GM23248 (cell line): Measurements from ENCODE around the gene PKD1L1. TPM values are rescaled to one million over a fixed set of nuclear protein-coding genes. Genes with fewer than 3 reads are reported as not detected.

Source experiments
- DNase-seq: peaks from one replicate; pipeline ENCODE4 v3.0.0-alpha.2; 2015
- H2AFZ ChIP-seq: fragments of 200-600 bp; sonication (generic); 2 replicates; pipeline ENCODE4 v1.6.1; 2016; ENCODE audit warnings: antibody characterized with exemption
- H3F3A ChIP-seq: fragments of 200-600 bp; sonication (generic); 2 replicates; pipeline ENCODE4 v1.6.1; 2016; ENCODE audit warnings: mild to moderate bottlenecking, antibody characterized with exemption, mixed run types; ENCODE audit not compliant: insufficient read depth
- H3K27ac ChIP-seq: fragments of 200-600 bp; sonication (generic); 2 replicates; pipeline ENCODE4 v1.5.1; 2016; ENCODE audit warnings: mild to moderate bottlenecking
- H3K27me3 ChIP-seq: fragments of 200-600 bp; sonication (generic); replicated peaks from 2 replicates; pipeline ENCODE4 v1.6.1; 2016; ENCODE audit warnings: mild to moderate bottlenecking; ENCODE audit not compliant: insufficient read depth
- H3K36me3 ChIP-seq: fragments of 200-600 bp; sonication (generic); 2 replicates; pipeline ENCODE4 v1.6.1; 2016; ENCODE audit warnings: low read depth, mild to moderate bottlenecking
- H3K4me1 ChIP-seq: fragments of 200-600 bp; sonication (generic); 2 replicates; pipeline ENCODE4 v1.6.1; 2016; ENCODE audit warnings: mild to moderate bottlenecking; ENCODE audit not compliant: insufficient read depth
- H3K4me2 ChIP-seq: fragments of 200-600 bp; sonication (generic); one replicate; pipeline ENCODE4 v1.6.1; 2016; ENCODE audit warnings: mild to moderate bottlenecking; ENCODE audit not compliant: unreplicated experiment
- H3K4me3 ChIP-seq: fragments of 200-600 bp; sonication (generic); 2 replicates; pipeline ENCODE4 v1.5.1; 2016; ENCODE audit warnings: mild to moderate bottlenecking
- H3K79me2 ChIP-seq: fragments of 200-600 bp; sonication (generic); 2 replicates; pipeline ENCODE4 v1.6.1; 2016; ENCODE audit warnings: mild to moderate bottlenecking; ENCODE audit not compliant: insufficient read depth
- H3K9ac ChIP-seq: fragments of 200-600 bp; sonication (generic); 2 replicates; pipeline ENCODE4 v1.6.1; 2016; ENCODE audit warnings: mild to moderate bottlenecking
- H3K9me2 ChIP-seq: fragments of 200-600 bp; sonication (generic); 2 replicates; pipeline ENCODE4 v1.6.1; 2016; ENCODE audit warnings: mixed run types, mild to moderate bottlenecking, moderate library complexity; ENCODE audit not compliant: insufficient read depth
- H3K9me3 ChIP-seq: fragments of 200-600 bp; sonication (generic); one replicate; pipeline ENCODE4 v1.6.1; 2017; ENCODE audit warnings: low read depth
- H4K20me1 ChIP-seq: fragments of 200-600 bp; sonication (generic); 2 replicates; pipeline ENCODE4 v1.6.0; 2016; ENCODE audit not compliant: insufficient read depth
- EZH2 ChIP-seq: fragments of 200-600 bp; sonication (generic); IDR thresholded peaks from 2 replicates; pipeline ENCODE4 v1.6.1; 2018; ENCODE audit warnings: antibody characterized with exemption, mild to moderate bottlenecking; ENCODE audit not compliant: insufficient read depth, poor library complexity, severe bottlenecking
- EZH2phosphoT487 ChIP-seq: fragments of 200-600 bp; sonication (generic); IDR thresholded peaks from 2 replicates; pipeline ENCODE4 v1.6.1; 2018; ENCODE audit warnings: antibody characterized with exemption, moderate library complexity, mild to moderate bottlenecking, low read depth; ENCODE audit not compliant: insufficient read depth
- WGBS, 2 experiments: methylation state at CpG; one replicate each; pipeline ENCODE4 v1.1.6; 2015 to 2017; ENCODE audit warnings: low lambda C conversion rate in 2 of 2, low coverage in 1 of 2; ENCODE audit errors: missing lambda C conversion rate in 2 of 2; 5-methylcytosine and 5-hydroxymethylcytosine counted together
- in situ Hi-C: fragments of 300-500 bp; cut with MboI; formaldehyde crosslinking; loops from 2 replicates; pipeline ENCODE4 v1.15.0; 2020
- polyA plus RNA-seq: library from polyadenylated mRNA; unstranded; fragments of >200 nt; fragmentation: Nextera tagmentation; extraction: Ambion mirVana; gene quantifications from 2 replicates; pipeline ENCODE4 v1.2.1, GENCODE V29; 2016
- total RNA-seq: library from RNA; depleted of rRNA; stranded (reverse); fragments of >200 nt; shearing (Covaris generic); gene quantifications from 2 replicates; pipeline ENCODE4 v1.2.3, GENCODE V29; 2014

Gene PKD1L1
- total and polyA plus RNA-seq, 2 experiments from 2014 or later: 0.06 to 0.11 TPM

DNA sequence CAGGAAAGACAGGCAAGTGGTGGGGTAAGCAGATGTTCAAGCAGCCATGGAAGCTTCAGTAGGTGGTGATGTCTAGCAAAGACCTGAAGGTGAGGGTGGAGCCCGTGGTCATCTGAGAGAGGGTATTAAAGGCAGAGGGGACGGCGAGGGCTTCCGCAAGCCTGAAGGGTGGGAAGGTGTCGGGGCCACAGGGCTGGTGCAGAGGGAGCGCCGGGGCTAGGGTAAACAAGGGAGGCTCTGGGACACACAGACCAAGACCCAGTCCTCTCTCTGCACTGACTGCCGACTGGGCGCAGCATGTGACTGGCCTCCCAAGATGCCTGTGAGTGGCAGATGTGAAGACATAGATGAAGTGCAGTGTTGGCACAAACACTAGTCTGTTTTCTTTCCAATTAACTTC lies 132.4 kb downstream of the PKD1L1 start:
- DNase-seq: no peak
- no peak overlapping the region for H2AFZ ChIP-seq
- TF ChIP-seq EZH2phosphoT487 (no peak), EZH2 (no peak)
- no peak overlapping the region for H3K4me3 ChIP-seq
- H3K27ac ChIP-seq: no peak overlapping the region
- H3K4me1 ChIP-seq: peaks cover 12% of the 10 kb centered on the region; the same call in 1 of the 2 replicates
- WGBS, 2 experiments: 97 to 99% methylated on average over 9 of the region's 9 CpGs
- H3K36me3 ChIP-seq: no peaks in the 10 kb centered on the region
- H3K4me2 ChIP-seq: no peak overlapping the region
- H3K79me2 ChIP-seq: no peaks in the 10 kb centered on the region
- H3K9ac ChIP-seq: no peak overlapping the region
- H3K9me2 ChIP-seq: no peaks in the 10 kb centered on the region
- H3K27me3 ChIP-seq: no peaks in the 10 kb centered on the region
- in situ Hi-C loops: loop anchor here (10.0 to 25.0 kb wide), 2 partner anchors 381 to 1929 kb away; partner anchors contain the start of gene IGFBP1
- H4K20me1 ChIP-seq: no peaks in the 10 kb centered on the region
- H3K9me3 ChIP-seq: no peaks in the 10 kb centered on the region
- 0 out of 2 replicates have a peak, but pooled peaks cover 10% of the 10 kb centered on the region for H3F3A ChIP-seq

DNA sequence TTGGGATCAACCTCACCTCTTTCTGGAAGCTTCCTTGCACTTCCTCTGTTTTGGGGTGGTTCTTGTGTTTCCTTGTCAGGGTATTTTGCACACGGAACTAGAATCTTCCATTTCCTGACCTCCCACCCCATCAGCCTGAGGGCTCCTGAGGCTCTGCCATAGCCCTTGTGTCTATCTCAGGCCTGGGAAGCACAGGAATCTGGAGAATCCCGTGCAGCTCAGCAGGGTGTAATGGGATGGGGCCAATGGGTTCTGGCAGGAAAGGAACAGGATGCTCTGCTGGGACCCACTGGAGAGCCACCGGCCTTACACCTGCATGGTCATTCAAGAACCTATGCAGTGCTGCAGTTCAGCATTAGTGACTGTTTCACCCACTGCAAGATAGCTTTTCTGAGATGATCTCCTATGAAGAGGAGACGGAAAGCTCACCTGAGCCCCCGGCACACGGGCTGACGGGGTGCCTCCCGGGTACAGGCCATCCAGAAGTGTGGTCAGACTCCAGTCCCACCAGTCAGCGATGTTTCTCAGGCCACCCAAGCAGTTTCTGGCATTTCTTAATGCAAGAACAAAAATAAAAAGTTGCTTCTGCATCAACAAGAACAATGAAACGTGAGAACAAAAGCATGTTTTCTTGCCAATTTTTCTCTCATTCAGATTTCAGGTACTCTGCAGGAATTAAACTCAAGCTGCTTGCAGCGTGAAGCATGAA lies 133.2 kb downstream of the PKD1L1 start:
- WGBS, 2 experiments: 84 to 85% methylated on average over 11 of the region's 11 CpGs
- Histone ChIP-seq H3K27me3 (no peaks in the 10 kb centered on the region), H3K79me2 (no peaks in the 10 kb centered on the region), H3K4me3 (no peak overlapping the region), H3K27ac (no peak overlapping the region), H3K9ac (no peak overlapping the region), H3K4me2 (no peak overlapping the region), H2AFZ (no peak overlapping the region), H4K20me1 (no peaks in the 10 kb centered on the region), H3K4me1 (peaks cover 12% of the 10 kb centered on the region; the same call in 1 of the 2 replicates), H3K36me3 (no peaks in the 10 kb centered on the region), H3K9me3 (no peaks in the 10 kb centered on the region), H3K9me2 (no peaks in the 10 kb centered on the region), H3F3A (0 out of 2 replicates have a peak, but pooled peaks cover 10% of the 10 kb centered on the region)
- no peak for DNase-seq
- in situ Hi-C loops: loop anchor here (10.0 to 25.0 kb wide), 2 partner anchors 380 to 1928 kb away; partner anchors contain the start of gene IGFBP1
- TF ChIP-seq EZH2phosphoT487: no peak
- TF ChIP-seq EZH2: no peak

DNA sequence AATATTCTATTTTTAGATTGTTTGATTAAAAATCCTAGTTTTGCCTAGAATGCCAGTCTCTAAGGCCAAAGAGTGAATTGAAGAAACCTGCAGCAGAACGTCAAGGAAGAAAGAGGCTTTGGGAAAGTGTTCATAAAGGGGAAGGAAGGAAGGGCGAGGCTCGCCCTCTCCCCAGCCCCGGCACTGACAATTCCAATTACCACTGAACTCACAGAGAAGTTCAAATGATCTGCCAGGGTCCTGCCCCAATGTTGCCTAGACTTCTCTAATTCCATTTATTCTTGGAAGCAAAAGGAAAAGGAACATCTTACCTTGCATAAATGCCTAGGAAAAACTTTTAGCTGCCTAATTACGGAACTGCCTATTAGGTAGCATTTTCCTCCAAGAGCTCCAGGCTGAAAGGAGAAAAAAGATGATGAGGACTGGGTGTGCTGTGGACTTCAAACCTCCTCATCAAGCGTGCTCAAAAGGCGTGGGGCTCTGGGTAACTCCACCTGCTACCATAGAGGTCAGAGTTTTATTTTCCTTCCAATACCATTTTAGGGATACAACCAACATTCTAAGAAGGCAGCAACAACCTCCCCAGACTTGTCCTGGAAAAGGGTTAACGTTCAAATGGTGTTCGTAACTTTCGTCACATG lies 134.5 kb downstream of the PKD1L1 start:
- H3K27me3 ChIP-seq: no peaks in the 10 kb centered on the region
- no peak overlapping the region for H3K4me3 ChIP-seq
- no peaks in the 10 kb centered on the region for H3K36me3 ChIP-seq
- H3K9me3 ChIP-seq: no peaks in the 10 kb centered on the region
- 97 to 98% methylated on average over 10 of the region's 10 CpGs for WGBS, 2 experiments
- H2AFZ ChIP-seq: no peak overlapping the region
- no peaks in the 10 kb centered on the region for H3K79me2 ChIP-seq
- no peak overlapping the region for H3K4me2 ChIP-seq
- no peak overlapping the region for H3K9ac ChIP-seq
- H3K4me1 ChIP-seq: peaks cover 12% of the 10 kb centered on the region; the same call in 1 of the 2 replicates
- TF ChIP-seq EZH2: no peak
- no peak for TF ChIP-seq EZH2phosphoT487
- H4K20me1 ChIP-seq: no peaks in the 10 kb centered on the region
- no peaks in the 10 kb centered on the region for H3K9me2 ChIP-seq
- in situ Hi-C loops: loop anchor here (10.0 to 25.0 kb wide), 2 partner anchors 379 to 1926 kb away; partner anchors contain the start of gene IGFBP1
- H3F3A ChIP-seq: 0 out of 2 replicates have a peak, but pooled peaks cover 10% of the 10 kb centered on the region
- DNase-seq: no peak
- no peak overlapping the region for H3K27ac ChIP-seq

DNA sequence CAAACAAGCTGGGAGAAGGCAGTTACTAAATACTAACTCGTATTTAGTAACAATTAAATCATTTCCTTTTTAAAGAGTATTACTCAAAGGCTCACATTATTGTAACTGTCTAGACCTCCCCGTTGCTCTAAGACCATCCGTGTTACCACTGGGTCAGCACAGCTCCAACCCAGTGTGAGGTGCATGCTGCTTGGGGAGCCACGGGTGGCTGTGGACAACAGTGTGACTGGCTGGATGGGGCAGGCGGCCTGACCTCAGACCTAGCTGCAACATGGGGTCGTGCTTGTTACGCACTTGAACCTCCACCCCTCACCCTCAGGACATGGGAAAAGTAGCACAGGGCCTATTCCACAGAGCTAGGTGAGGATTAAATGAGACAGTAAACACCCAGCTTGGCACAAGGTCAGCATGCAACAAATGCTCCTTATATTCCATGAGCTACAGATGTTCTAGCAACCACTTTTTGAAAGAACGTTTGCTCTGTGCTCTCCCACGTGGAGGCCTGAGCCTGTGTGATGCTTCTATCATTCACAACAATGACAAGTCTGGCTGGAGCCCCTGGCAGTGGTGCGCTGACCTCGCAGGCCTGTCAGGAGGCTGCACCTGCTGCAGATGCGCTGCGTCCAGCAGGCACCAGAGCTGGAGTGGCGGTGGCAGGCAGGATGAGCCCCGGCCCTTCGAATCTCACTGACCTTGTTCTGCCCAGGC lies 135.7 kb downstream of the PKD1L1 start:
- Histone ChIP-seq H3K27me3 (no peaks in the 10 kb centered on the region), H2AFZ (no peak overlapping the region), H3K36me3 (no peaks in the 10 kb centered on the region), H3K4me2 (no peak overlapping the region), H3K4me1 (peaks cover 12% of the 10 kb centered on the region; the same call in 1 of the 2 replicates), H3K9me3 (no peaks in the 10 kb centered on the region), H3K9ac (no peak overlapping the region), H3K79me2 (no peaks in the 10 kb centered on the region), H3F3A (0 out of 2 replicates have a peak, but pooled peaks cover 10% of the 10 kb centered on the region), H3K4me3 (no peak overlapping the region), H4K20me1 (no peaks in the 10 kb centered on the region), H3K9me2 (no peaks in the 10 kb centered on the region), H3K27ac (no peak overlapping the region)
- TF ChIP-seq EZH2 (no peak), EZH2phosphoT487 (no peak)
- 87 to 90% methylated on average over 15 to 16 of the region's 16 CpGs for WGBS, 2 experiments
- in situ Hi-C loops: loop anchor here (10.0 to 25.0 kb wide), 2 partner anchors 378 to 1925 kb away; partner anchors contain the start of gene IGFBP1
- no peak for DNase-seq
